H1 (cell line): ENCODE results near the gene TAF3. TPM values are rescaled to one million over a fixed set of nuclear protein-coding genes. Genes with fewer than 3 reads are reported as not detected.
A peak's percentile ranks its signal among the peaks of the same experiment; 100 is the strongest.

Source experiments
- CTCF ChIA-PET: fragments of 300-600 bp; sonication (Branson Sonifier 250); formaldehyde crosslinking; loops from one replicate; lab custom pipeline; 2021; ENCODE audit not compliant: partially characterized antibody; lab: Charles Lee
- POLR2A ChIA-PET: fragments of 300-600 bp; sonication (Branson Sonifier 250); formaldehyde crosslinking; loops from one replicate; lab custom pipeline; 2021; ENCODE audit warnings: inconsistent platforms; ENCODE audit not compliant: partially characterized antibody; lab: Charles Lee
- DNase-seq, 2 experiments: peaks; one replicate each; pipeline versions ENCODE4 v3.0.0 to v3.0.0-alpha.2; 2010 to 2022; ENCODE audit warnings: low spot score in 2 of 2, low read depth in 1 of 2, mixed read lengths in 1 of 2
- FAIRE-seq: peaks from 2 replicates; lab custom pipeline; 2011; peaks lifted over from hg19 to GRCh38; lab: Jason Lieb, UNC
- H2AFZ ChIP-seq: 2 replicates; pipeline ENCODE4 v1.8.1; 2012; ENCODE audit warnings: low read length, inconsistent platforms
- H2AK5ac ChIP-seq: 2 replicates; pipeline ENCODE4 v1.6.1; 2013; ENCODE audit warnings: low read depth, low read length
- H2BK120ac ChIP-seq: replicated peaks from 2 replicates; pipeline ENCODE3; 2013; ENCODE audit warnings: low read depth, low read length, inconsistent platforms
- H2BK12ac ChIP-seq: 2 replicates; pipeline ENCODE4 v1.6.1; 2013; ENCODE audit warnings: low read depth, low read length
- H2BK15ac ChIP-seq: 2 replicates; pipeline ENCODE4 v1.6.1; 2013; ENCODE audit warnings: low read length
- H2BK20ac ChIP-seq: 2 replicates; pipeline ENCODE4 v1.6.1; 2013; ENCODE audit warnings: low read length
- H2BK5ac ChIP-seq: 2 replicates; pipeline ENCODE4 v1.6.1; 2013; ENCODE audit warnings: low read depth, low read length
- H3K14ac ChIP-seq: 2 replicates; pipeline ENCODE4 v1.6.1; 2013; ENCODE audit warnings: inconsistent platforms; ENCODE audit not compliant: insufficient read length
- H3K18ac ChIP-seq: 2 replicates; pipeline ENCODE4 v1.6.1; 2013; ENCODE audit warnings: low read length; ENCODE audit errors: extremely low read depth
- H3K23ac ChIP-seq: 2 replicates; pipeline ENCODE4 v1.6.1; 2013; ENCODE audit warnings: inconsistent platforms; ENCODE audit not compliant: insufficient read length
- H3K23me2 ChIP-seq: 2 replicates; pipeline ENCODE4 v1.6.1; 2013; ENCODE audit warnings: low read depth, low read length
- H3K27ac ChIP-seq: 2 replicates; pipeline ENCODE4 v1.6.1; 2011; ENCODE audit warnings: low read depth, low read length, inconsistent platforms
- H3K27me3 ChIP-seq, 4 experiments: replicated peaks in 1 of 4; 1 replicate in 1 of 4; 2 replicates in 3 of 4; pipeline versions ENCODE4 v1.6.1 to v1.8.1; 2011 to 2013; ENCODE audit warnings: low read length in 3 of 4, mild to moderate bottlenecking in 3 of 4, inconsistent platforms in 2 of 4, mixed read lengths in 2 of 4, moderate library complexity in 1 of 4; ENCODE audit not compliant: control insufficient read depth in 3 of 4, insufficient read depth in 3 of 4; ENCODE audit errors: extremely low read depth in 1 of 4
- H3K36me3 ChIP-seq, 4 experiments: 2 replicates each; pipeline versions ENCODE4 v1.6.1 to v1.8.1; 2011 to 2013; ENCODE audit warnings: mild to moderate bottlenecking in 4 of 4, low read length in 3 of 4, moderate library complexity in 2 of 4, control low read depth in 1 of 4, inconsistent platforms in 1 of 4; ENCODE audit not compliant: insufficient read depth in 4 of 4, control insufficient read depth in 2 of 4
- H3K4ac ChIP-seq: replicated peaks from 2 replicates; pipeline ENCODE3; 2013; ENCODE audit warnings: low read length, low read depth, mixed read lengths, inconsistent platforms; ENCODE audit not compliant: insufficient read length
- H3K4me1 ChIP-seq, 4 experiments: replicated peaks in 1 of 4; 1 replicate in 1 of 4; 2 replicates in 3 of 4; pipeline versions ENCODE4 v1.6.1 to v1.8.1; 2011 to 2013; ENCODE audit warnings: low read length in 3 of 4, inconsistent platforms in 2 of 4, mixed read lengths in 1 of 4; ENCODE audit not compliant: insufficient read depth in 4 of 4, control insufficient read depth in 3 of 4
- H3K4me2 ChIP-seq, 2 experiments: 2 replicates each; pipeline versions ENCODE4 v1.6.1 to v1.8.1; 2011 to 2013; ENCODE audit warnings: low read depth in 2 of 2, low read length in 2 of 2, control low read depth in 1 of 2, inconsistent platforms in 1 of 2, mild to moderate bottlenecking in 1 of 2; ENCODE audit not compliant: insufficient read depth in 1 of 2
- H3K4me3 ChIP-seq, 4 experiments: fragments of 200-600, 300-600 bp in 1 of 4; sonication (generic), shearing (Covaris generic), sonication (Bioruptor Twin) in 1 of 4; 2 replicates each; pipeline versions ENCODE4 v1.5.1 to v1.8.1; 2011 to 2016; ENCODE audit warnings: low read length in 4 of 4, low read depth in 3 of 4, control low read depth in 2 of 4, inconsistent platforms in 2 of 4, mild to moderate bottlenecking in 2 of 4, mixed read lengths in 1 of 4, moderate library complexity in 1 of 4; ENCODE audit not compliant: insufficient read depth in 2 of 4; ENCODE audit errors: extremely low read depth in 1 of 4
- H3K56ac ChIP-seq: replicated peaks from 2 replicates; pipeline ENCODE3; 2013; ENCODE audit warnings: low read depth, mild to moderate bottlenecking, mixed read lengths, low read length, inconsistent platforms; ENCODE audit not compliant: insufficient read length
- H3K79me1 ChIP-seq: 2 replicates; pipeline ENCODE4 v1.6.1; 2013; ENCODE audit warnings: low read depth, low read length, control low read depth
- H3K79me2 ChIP-seq, 2 experiments: 2 replicates each; pipeline versions ENCODE4 v1.6.1 to v1.8.1; 2012 to 2013; ENCODE audit warnings: low read length in 2 of 2, mild to moderate bottlenecking in 2 of 2, inconsistent platforms in 1 of 2; ENCODE audit not compliant: insufficient read depth in 2 of 2, control insufficient read depth in 1 of 2
- H3K9ac ChIP-seq, 4 experiments: replicated peaks in 1 of 4; 1 replicate in 1 of 4; 2 replicates in 3 of 4; pipeline versions ENCODE4 v1.6.1 to v1.8.1; 2011 to 2013; ENCODE audit warnings: low read depth in 3 of 4, low read length in 3 of 4, control low read depth in 2 of 4, mild to moderate bottlenecking in 2 of 4, moderate library complexity in 2 of 4, inconsistent platforms in 1 of 4; ENCODE audit errors: extremely low read depth in 1 of 4
- H3K9me3 ChIP-seq, 2 experiments: 2 replicates each; pipeline versions ENCODE4 v1.6.1 to v1.8.1; 2012 to 2013; ENCODE audit warnings: mild to moderate bottlenecking in 2 of 2, moderate library complexity in 2 of 2, control low read depth in 1 of 2, inconsistent platforms in 1 of 2, low read depth in 1 of 2, low read length in 1 of 2, mixed read lengths in 1 of 2; ENCODE audit not compliant: insufficient read depth in 2 of 2
- H4K20me1 ChIP-seq, 2 experiments: replicated peaks in 1 of 2; 2 replicates each; pipeline versions ENCODE3 to v1.8.1; 2011 to 2013; ENCODE audit warnings: inconsistent platforms in 2 of 2, low read length in 2 of 2, mild to moderate bottlenecking in 1 of 2; ENCODE audit not compliant: insufficient read depth in 2 of 2, control insufficient read depth in 1 of 2
- H4K5ac ChIP-seq: 2 replicates; pipeline ENCODE4 v1.6.1; 2013; ENCODE audit warnings: low read length, low read depth, mixed read lengths, inconsistent platforms; ENCODE audit not compliant: insufficient read length
- H4K8ac ChIP-seq: 2 replicates; pipeline ENCODE4 v1.8.0; 2013; ENCODE audit warnings: mild to moderate bottlenecking, moderate library complexity, low read length, inconsistent platforms; ENCODE audit not compliant: insufficient read depth; ENCODE audit errors: extremely low read depth
- H4K91ac ChIP-seq: replicated peaks from 2 replicates; pipeline ENCODE3; 2013; ENCODE audit warnings: low read length, mixed read lengths, inconsistent platforms; ENCODE audit not compliant: insufficient read length
- CBX8 ChIP-seq: fragments of 300-800, 300-1000 bp; sonication (generic); IDR thresholded peaks from 2 replicates; pipeline ENCODE4 v1.7.1; 2016; ENCODE audit warnings: low read depth, low read length, borderline replicate concordance
- EZH2 ChIP-seq: fragments of 200-600 bp; sonication (generic); IDR thresholded peaks from 2 replicates; pipeline ENCODE4 v1.7.1; 2012; ENCODE audit warnings: low read depth, mild to moderate bottlenecking, moderate library complexity, low read length, inconsistent platforms; ENCODE audit not compliant: severe bottlenecking
- RNF2 ChIP-seq: fragments of 200-900, 300-1000 bp; sonication (generic); IDR thresholded peaks from 2 replicates; pipeline ENCODE4 v1.7.1; 2016; ENCODE audit warnings: borderline replicate concordance, low read depth, mild to moderate bottlenecking, antibody characterized with exemption, low read length; ENCODE audit not compliant: poor library complexity, severe bottlenecking; ENCODE audit errors: missing control alignments
- SUZ12 ChIP-seq: fragments of 200-600 bp; sonication (generic); IDR thresholded peaks from 2 replicates; pipeline ENCODE4 v1.6.1; 2012; ENCODE audit warnings: mild to moderate bottlenecking, inconsistent platforms, low read length, moderate library complexity, mixed read lengths
- WGBS, 2 experiments: shearing (Covaris generic) in 1 of 2; methylation state at CpG; one replicate each; pipeline versions ENCODE4 v1.1.6 to v1.1.7; 2013 to 2015; ENCODE audit warnings: low lambda C conversion rate in 2 of 2, mixed read lengths in 2 of 2, inconsistent platforms in 1 of 2, low coverage in 1 of 2, missing lambda C conversion rate in 1 of 2; ENCODE audit not compliant: insufficient replicate concordance in 2 of 2, insufficient coverage in 1 of 2, insufficient read length in 1 of 2; ENCODE audit errors: extremely low coverage in 1 of 2, missing lambda C conversion rate in 1 of 2; 5-methylcytosine and 5-hydroxymethylcytosine counted together
- polyA plus RNA-seq, 7 experiments: library from polyadenylated mRNA; depleted of rRNA in 3 of 7; stranded (reverse) in 5 of 7; unstranded in 2 of 7; fragments of >200 nt in 5 of 7; fragments of 200-250 nt in 2 of 7; gene quantifications; 1 replicate in 5 of 7; 2 replicates in 1 of 7; 4 replicates in 1 of 7; pipeline versions ENCODE4 v1.2.1 to v1.2.3, GENCODE V29; 2011 to 2013; ENCODE audit warnings: missing spikeins in 2 of 7, mixed read lengths in 2 of 7
- total RNA-seq: library from RNA; stranded (reverse); fragmentation: NEBNext Ultra II Directional; extraction: Animal tissue kit (Norgen Biotek cat#: 25700); gene quantifications from 2 replicates; pipeline ENCODE4 v1.2.1, GENCODE V29; 2021

TAF3 gene
- total and polyA plus RNA-seq, 2 of the 8 experiments (the other 6 are each of a cell fraction or from before 2014, with no cell fraction given): 1.5 to 11.2 TPM

GRCh38 chr10:8052956-8053445, 234.7 kb downstream of the TAF3 start:
- Histone ChIP-seq H3K4me3 (peak overlapping the region in 1 of 4 experiments; percentile 61; a peak in 1 of 8 replicates), H3K4me2 (peak overlapping the region; percentile 56 to 84), H2BK15ac (no peak overlapping the region), H3K9ac (no peak overlapping the region), H3K79me2 (no peaks in the 10 kb centered on the region), H2BK20ac (no peak overlapping the region), H2AK5ac (no peak overlapping the region), H3K23ac (no peak overlapping the region), H3K27ac (no peak overlapping the region), H2BK120ac (no peak overlapping the region), H3K9me3 (no peaks in the 10 kb centered on the region), H3K36me3 (no peaks in the 10 kb centered on the region; a peak in 1 of 8 replicates), H3K79me1 (no peaks in the 10 kb centered on the region), H3K27me3 (peaks cover 69 to 98% (median 95%) of the 10 kb centered on the region in 4 experiments), H3K23me2 (peaks cover 19% of the 10 kb centered on the region), H2BK5ac (no peak overlapping the region), H3K56ac (no peak overlapping the region), H2AFZ (no peak overlapping the region), H3K18ac (no peak overlapping the region), H4K20me1 (peaks cover 13 to 14% of the 10 kb centered on the region in 2 experiments), H4K91ac (no peak overlapping the region), H3K14ac (no peak overlapping the region), H3K4ac (no peak overlapping the region), H4K8ac (no peak overlapping the region), H4K5ac (no peak overlapping the region), H3K4me1 (peaks cover 5 to 45% (median 25%) of the 10 kb centered on the region in 4 experiments), H2BK12ac (no peak overlapping the region)
- TF ChIP-seq CBX8 (no peak), SUZ12 (peak; percentile 15; the same call in 1 of the 2 replicates), RNF2 (no peak), EZH2 (peak; percentile 38)
- ChIA-PET CTCF (interaction anchor here (1.0 to 1.2 kb wide), 4 partner anchors 8 to 393 kb away, joined by 3 to 5 read pairs (median 4); no protein-coding TSS in a partner anchor), POLR2A (no interaction called here)
- DNase-seq (no peak), FAIRE-seq (no peak)
- 2% methylated on average over 17 of the region's 17 CpGs; no CpG with 5 or more reads in 1 of the 2 experiments for WGBS, 2 experiments
